Measurements from ENCODE around the gene BUB3.

Gene BUB3

GRCh38 chr10:123142701-123143161 is 11.5 kb upstream of the BUB3 start:
- Histone ChIP-seq H3K27ac (ENCODE audit: low read depth, low read length) (no peak overlapping the region), H3K4me3 (ENCODE audit: low read depth, low read length) (peak overlapping the region; percentile 27), H3K9ac (ENCODE audit: low read length) (no peak overlapping the region), H3K4me1 (ENCODE audit: control insufficient read depth, insufficient read depth, low read length) (peaks cover 42% of the 10 kb centered on the region), H3K9me3 (ENCODE audit: control insufficient read depth, insufficient read depth, low read depth, low read length) (no peaks in the 10 kb centered on the region), H3K27me3 (ENCODE audit: control insufficient read depth, insufficient read depth, low read length) (peaks cover 100% of the 10 kb centered on the region), H3K36me3 (ENCODE audit: control insufficient read depth, insufficient read depth, low read length) (no peaks in the 10 kb centered on the region)

- no peak overlapping the region for H3K27ac ChIP-seq (ENCODE audit: low read depth, low read length)
- peaks cover 40% of the 10 kb centered on the region for H3K4me1 ChIP-seq (ENCODE audit: control insufficient read depth, insufficient read depth, low read length)
- H3K4me3 ChIP-seq (ENCODE audit: low read depth, low read length), result peak overlapping the region; percentile 27
- H3K36me3 ChIP-seq (ENCODE audit: control insufficient read depth, insufficient read depth, low read length), result no peaks in the 10 kb centered on the region
- H3K9ac ChIP-seq (ENCODE audit: low read length), result no peak overlapping the region
- H3K27me3 ChIP-seq (ENCODE audit: control insufficient read depth, insufficient read depth, low read length), result peaks cover 100% of the 10 kb centered on the region
- no peaks in the 10 kb centered on the region for H3K9me3 ChIP-seq (ENCODE audit: control insufficient read depth, insufficient read depth, low read depth, low read length)
These were observed 10.9 kb upstream of the BUB3 start for GRCh38 chr10:123143162-123143824.

GRCh38 chr10:123143825-123144168 is 10.4 kb upstream of the BUB3 start:
- peaks cover 100% of the 10 kb centered on the region for H3K27me3 ChIP-seq (ENCODE audit: control insufficient read depth, insufficient read depth, low read length)
- H3K4me3 ChIP-seq (ENCODE audit: low read depth, low read length), result no peak overlapping the region
- H3K36me3 ChIP-seq (ENCODE audit: control insufficient read depth, insufficient read depth, low read length), result no peaks in the 10 kb centered on the region
- H3K9me3 ChIP-seq (ENCODE audit: control insufficient read depth, insufficient read depth, low read depth, low read length), result no peaks in the 10 kb centered on the region
- no peak overlapping the region for H3K9ac ChIP-seq (ENCODE audit: low read length)
- peaks cover 44% of the 10 kb centered on the region for H3K4me1 ChIP-seq (ENCODE audit: control insufficient read depth, insufficient read depth, low read length)
- H3K27ac ChIP-seq (ENCODE audit: low read depth, low read length), result no peak overlapping the region

GRCh38 chr10:123144697-123145541 is 9.3 kb upstream of the BUB3 start:
- peaks cover 41% of the 10 kb centered on the region for H3K4me1 ChIP-seq (ENCODE audit: control insufficient read depth, insufficient read depth, low read length)
- H3K27me3 ChIP-seq (ENCODE audit: control insufficient read depth, insufficient read depth, low read length), result peaks cover 100% of the 10 kb centered on the region
- no peak overlapping the region for H3K27ac ChIP-seq (ENCODE audit: low read depth, low read length)

GRCh38 chr10:123145542-123146012 is 8.6 kb upstream of the BUB3 start:
- H3K27ac ChIP-seq (ENCODE audit: low read depth, low read length), result no peak overlapping the region

More at GRCh38 chr10:123144697-123145541, 9.3 kb upstream of the BUB3 start:
- Histone ChIP-seq H3K9me3 (ENCODE audit: control insufficient read depth, insufficient read depth, low read depth, low read length) (no peaks in the 10 kb centered on the region), H3K4me3 (ENCODE audit: low read depth, low read length) (peak overlapping the region; percentile 15; the same call in 1 of the 2 replicates), H3K9ac (ENCODE audit: low read length) (no peak overlapping the region), H3K36me3 (ENCODE audit: control insufficient read depth, insufficient read depth, low read length) (no peaks in the 10 kb centered on the region)

GRCh38 chr10:123146013-123146893 is 7.9 kb upstream of the BUB3 start:
- H3K4me3 ChIP-seq (ENCODE audit: low read depth, low read length), result peak overlapping the region; percentile 29; the same call in 1 of the 2 replicates
- H3K9me3 ChIP-seq (ENCODE audit: control insufficient read depth, insufficient read depth, low read depth, low read length), result no peaks in the 10 kb centered on the region
- H3K27me3 ChIP-seq (ENCODE audit: control insufficient read depth, insufficient read depth, low read length), result peaks cover 100% of the 10 kb centered on the region
- peaks cover 51% of the 10 kb centered on the region for H3K4me1 ChIP-seq (ENCODE audit: control insufficient read depth, insufficient read depth, low read length)
- no peaks in the 10 kb centered on the region for H3K36me3 ChIP-seq (ENCODE audit: control insufficient read depth, insufficient read depth, low read length)
- no peak overlapping the region for H3K27ac ChIP-seq (ENCODE audit: low read depth, low read length)
- no peak overlapping the region for H3K9ac ChIP-seq (ENCODE audit: low read length)

More at GRCh38 chr10:123145542-123146012, 8.6 kb upstream of the BUB3 start:
- Histone ChIP-seq H3K9ac (ENCODE audit: low read length) (no peak overlapping the region), H3K4me3 (ENCODE audit: low read depth, low read length) (peak overlapping the region; percentile 29; the same call in 1 of the 2 replicates), H3K36me3 (ENCODE audit: control insufficient read depth, insufficient read depth, low read length) (no peaks in the 10 kb centered on the region), H3K27me3 (ENCODE audit: control insufficient read depth, insufficient read depth, low read length) (peaks cover 100% of the 10 kb centered on the region), H3K4me1 (ENCODE audit: control insufficient read depth, insufficient read depth, low read length) (peaks cover 46% of the 10 kb centered on the region), H3K9me3 (ENCODE audit: control insufficient read depth, insufficient read depth, low read depth, low read length) (no peaks in the 10 kb centered on the region)

GRCh38 chr10:123146894-123147634 is 7.1 kb upstream of the BUB3 start:
- H3K9me3 ChIP-seq (ENCODE audit: control insufficient read depth, insufficient read depth, low read depth, low read length), result no peaks in the 10 kb centered on the region
- H3K9ac ChIP-seq (ENCODE audit: low read length), result no peak overlapping the region
- no peak overlapping the region; the same call in 1 of the 2 replicates for H3K4me3 ChIP-seq (ENCODE audit: low read depth, low read length)
- H3K27ac ChIP-seq (ENCODE audit: low read depth, low read length), result no peak overlapping the region
- peaks cover 100% of the 10 kb centered on the region for H3K27me3 ChIP-seq (ENCODE audit: control insufficient read depth, insufficient read depth, low read length)
- H3K36me3 ChIP-seq (ENCODE audit: control insufficient read depth, insufficient read depth, low read length), result no peaks in the 10 kb centered on the region
- H3K4me1 ChIP-seq (ENCODE audit: control insufficient read depth, insufficient read depth, low read length), result peaks cover 56% of the 10 kb centered on the region

GRCh38 chr10:123147635-123148413 is 6.4 kb upstream of the BUB3 start, which contains the start of gene HMX2:
Gene HMX2 (plus strand): TSS chr10:123148136. CDS start chr10:123148379, 243 bp downstream.
- peak within 1 kb of the TSS; percentile 50 for H3K4me3 ChIP-seq (ENCODE audit: low read depth, low read length)
- H3K27me3 ChIP-seq (ENCODE audit: control insufficient read depth, insufficient read depth, low read length), result peaks cover 100% of the 10 kb centered on the region
- no peaks in the 10 kb centered on the region for H3K36me3 ChIP-seq (ENCODE audit: control insufficient read depth, insufficient read depth, low read length)
- H3K27ac ChIP-seq (ENCODE audit: low read depth, low read length), result no peak within 1 kb of the TSS
- H3K9ac ChIP-seq (ENCODE audit: low read length), result no peak within 1 kb of the TSS
- no peaks in the 10 kb centered on the region for H3K9me3 ChIP-seq (ENCODE audit: control insufficient read depth, insufficient read depth, low read depth, low read length)
- peaks cover 55% of the 10 kb centered on the region for H3K4me1 ChIP-seq (ENCODE audit: control insufficient read depth, insufficient read depth, low read length)

- peak overlapping the region; percentile 50 for H3K4me3 ChIP-seq (ENCODE audit: low read depth, low read length)
- peaks cover 48% of the 10 kb centered on the region for H3K4me1 ChIP-seq (ENCODE audit: control insufficient read depth, insufficient read depth, low read length)
- no peaks in the 10 kb centered on the region for H3K9me3 ChIP-seq (ENCODE audit: control insufficient read depth, insufficient read depth, low read depth, low read length)
- no peak overlapping the region for H3K27ac ChIP-seq (ENCODE audit: low read depth, low read length)
- no peaks in the 10 kb centered on the region for H3K36me3 ChIP-seq (ENCODE audit: control insufficient read depth, insufficient read depth, low read length)
- H3K9ac ChIP-seq (ENCODE audit: low read length), result no peak overlapping the region
- H3K27me3 ChIP-seq (ENCODE audit: control insufficient read depth, insufficient read depth, low read length), result peaks cover 100% of the 10 kb centered on the region
These were observed 5.6 kb upstream of the BUB3 start for GRCh38 chr10:123148414-123149161.
